H54 (cell line): ENCODE measurements around the gene SGTA.

Experiments used
- DNase-seq: peaks from one replicate; pipeline ENCODE4 v3.0.0; 2011; ENCODE audit warnings: low spot score, mixed read lengths; ENCODE audit not compliant: insufficient read length
- FAIRE-seq: peaks from 3 replicates; lab custom pipeline; 2011; peaks lifted over from hg19 to GRCh38; lab: Jason Lieb, UNC
- POLR2A ChIP-seq: IDR thresholded peaks from 2 replicates; pipeline ENCODE4 v1.6.1; 2011; ENCODE audit warnings: low read depth, mild to moderate bottlenecking, low read length

The SGTA gene

GRCh38 chr19:2813235-2814160, 30.4 kb upstream of the SGTA start:
- no peak for TF ChIP-seq POLR2A
- DNase-seq (no peak), FAIRE-seq (no peak)

DNA sequence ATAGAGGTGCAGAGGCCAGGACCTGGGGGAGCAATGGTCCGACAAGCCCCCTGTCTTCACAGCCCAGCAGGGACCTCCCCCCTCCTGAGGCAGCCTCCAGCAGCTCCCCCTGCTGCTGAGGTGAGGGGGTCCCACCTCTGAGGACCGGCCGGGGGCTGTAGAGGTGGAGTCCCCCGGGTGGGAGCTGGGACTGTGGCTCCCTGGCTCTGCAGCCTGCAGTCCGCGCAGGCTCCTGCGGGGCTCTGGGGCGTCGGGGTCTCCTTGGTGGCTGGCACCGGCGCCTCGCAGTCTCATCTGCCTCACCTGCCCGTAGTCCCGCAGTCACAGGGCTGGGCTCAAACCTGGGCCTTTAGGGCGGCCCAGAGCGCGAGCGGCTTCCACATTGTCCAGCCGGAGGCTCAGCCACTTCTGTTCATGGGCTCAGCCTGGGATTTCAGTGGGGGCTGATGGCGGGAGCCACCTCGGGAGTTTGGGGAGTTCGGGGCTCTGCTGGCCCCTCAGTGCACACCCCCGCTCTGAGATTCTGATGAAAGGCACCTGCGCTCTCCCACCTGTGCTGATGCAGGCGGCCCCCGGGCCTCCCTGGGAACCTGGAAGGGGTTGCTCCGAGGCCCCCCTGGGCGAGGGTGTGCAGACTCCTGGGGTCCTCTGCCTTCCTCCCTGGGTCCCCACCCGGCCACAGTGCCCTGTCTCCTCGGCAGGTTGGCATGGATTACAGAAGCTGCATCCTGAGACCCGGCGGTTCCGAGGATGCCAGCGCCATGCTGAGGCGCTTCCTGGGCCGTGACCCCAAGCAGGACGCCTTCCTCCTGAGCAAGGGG, 29.6 kb upstream of the SGTA start:
- DNase-seq (no peak), FAIRE-seq (no peak)
- no peak for TF ChIP-seq POLR2A

DNA sequence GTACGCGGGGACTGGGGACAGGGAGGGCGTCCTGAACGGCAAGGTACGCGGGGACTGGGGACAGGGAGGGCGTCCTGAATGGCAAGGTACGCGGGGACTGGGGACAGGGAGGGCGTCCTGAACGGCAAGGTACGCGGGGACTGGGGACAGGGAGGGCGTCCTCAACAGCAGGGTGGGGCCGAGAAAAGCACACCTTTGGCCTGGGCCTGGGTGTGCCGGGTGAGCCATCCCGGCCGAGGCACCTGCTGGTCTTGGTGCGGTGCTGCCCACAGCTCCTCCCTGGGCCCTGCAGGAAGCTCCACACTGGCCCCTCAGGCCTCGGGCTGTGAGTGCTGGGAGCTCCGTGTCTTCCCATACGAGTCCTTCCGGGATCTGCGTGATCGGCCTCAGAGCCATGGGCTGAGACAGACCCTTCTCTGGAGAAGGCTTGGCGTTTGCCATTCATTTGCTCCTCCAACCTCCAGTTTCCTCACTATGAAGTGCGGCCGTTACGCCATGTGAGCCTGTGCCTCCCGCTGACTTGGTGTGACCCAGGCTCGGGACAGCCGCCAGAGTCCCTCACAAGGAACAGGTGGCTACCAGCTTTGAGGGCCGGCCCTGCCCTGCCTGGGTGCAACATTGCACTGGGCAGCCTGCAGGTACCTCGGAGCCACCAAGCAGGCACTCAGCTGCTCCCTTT, 28.8 kb upstream of the SGTA start:
- TF ChIP-seq POLR2A, result no peak
- DNase-seq (no peak), FAIRE-seq (no peak)

DNA sequence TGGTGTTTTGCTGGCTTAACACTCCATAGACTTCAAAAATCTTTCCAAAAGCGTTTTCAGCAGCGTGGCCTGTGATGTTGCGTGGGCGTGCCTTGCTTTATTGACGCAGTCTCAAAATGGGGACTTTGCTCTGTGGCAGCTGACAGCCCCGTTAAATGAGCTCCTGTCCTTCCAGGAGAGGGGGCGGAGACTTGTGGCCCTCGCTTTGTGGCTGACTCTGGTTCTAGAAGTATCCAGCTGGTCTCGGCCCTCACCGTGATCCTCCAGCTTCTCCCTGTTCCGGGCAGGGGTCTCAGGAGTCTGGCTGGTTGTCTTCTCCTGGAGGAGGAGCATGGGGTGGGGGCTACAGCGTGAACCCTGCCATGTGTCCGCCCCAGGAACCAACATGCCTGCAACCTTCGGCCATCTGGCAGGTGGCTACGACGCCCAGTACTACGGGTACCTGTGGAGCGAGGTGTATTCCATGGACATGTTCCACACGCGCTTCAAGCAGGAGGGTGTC, 28.2 kb upstream of the SGTA start:
- FAIRE-seq, result no peak
- no peak for TF ChIP-seq POLR2A
- no peak for DNase-seq

DNA sequence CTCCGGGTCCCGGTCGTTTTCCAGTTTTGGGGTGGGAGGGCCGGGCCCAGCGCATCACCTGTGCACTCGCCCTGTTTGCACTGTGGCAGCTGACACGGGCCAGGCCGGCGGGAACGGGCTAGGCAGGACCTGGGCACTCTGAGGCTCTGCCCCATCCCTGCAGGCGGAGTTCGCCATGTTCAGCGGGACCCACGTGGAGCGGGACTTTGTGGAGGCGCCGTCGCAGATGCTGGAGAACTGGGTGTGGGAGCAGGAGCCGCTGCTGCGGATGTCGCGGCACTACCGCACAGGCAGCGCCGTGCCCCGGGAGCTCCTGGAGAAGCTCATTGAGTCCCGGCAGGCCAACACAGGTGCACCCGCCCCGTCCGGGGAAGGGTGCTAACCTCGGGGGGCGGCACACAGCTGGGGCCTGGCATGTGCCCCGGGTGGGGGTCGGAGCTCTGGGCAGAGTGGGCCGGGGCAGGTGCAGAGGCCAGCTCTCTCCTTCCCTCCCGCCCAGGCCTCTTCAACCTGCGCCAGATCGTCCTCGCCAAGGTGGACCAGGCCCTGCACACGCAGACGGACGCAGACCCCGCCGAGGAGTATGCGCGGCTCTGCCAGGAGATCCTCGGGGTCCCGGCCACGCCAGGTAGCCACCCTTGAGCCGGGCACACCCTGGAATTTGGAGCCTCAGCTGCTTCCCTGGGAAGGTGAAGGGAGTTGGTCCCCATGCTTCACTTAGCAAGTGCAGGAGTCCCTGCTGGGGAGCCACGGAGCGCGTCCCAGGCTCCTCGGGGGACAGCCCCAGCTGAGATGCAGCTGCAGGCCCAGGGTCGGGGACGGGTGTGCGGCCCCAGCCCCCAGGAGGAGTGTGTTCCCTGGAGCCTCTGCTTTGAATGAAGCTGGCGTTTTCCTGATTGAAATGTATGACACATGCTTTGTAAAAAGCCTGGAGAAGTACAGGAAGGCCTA, 27.3 kb upstream of the SGTA start:
- TF ChIP-seq POLR2A, result no peak
- no peak for FAIRE-seq

DNA sequence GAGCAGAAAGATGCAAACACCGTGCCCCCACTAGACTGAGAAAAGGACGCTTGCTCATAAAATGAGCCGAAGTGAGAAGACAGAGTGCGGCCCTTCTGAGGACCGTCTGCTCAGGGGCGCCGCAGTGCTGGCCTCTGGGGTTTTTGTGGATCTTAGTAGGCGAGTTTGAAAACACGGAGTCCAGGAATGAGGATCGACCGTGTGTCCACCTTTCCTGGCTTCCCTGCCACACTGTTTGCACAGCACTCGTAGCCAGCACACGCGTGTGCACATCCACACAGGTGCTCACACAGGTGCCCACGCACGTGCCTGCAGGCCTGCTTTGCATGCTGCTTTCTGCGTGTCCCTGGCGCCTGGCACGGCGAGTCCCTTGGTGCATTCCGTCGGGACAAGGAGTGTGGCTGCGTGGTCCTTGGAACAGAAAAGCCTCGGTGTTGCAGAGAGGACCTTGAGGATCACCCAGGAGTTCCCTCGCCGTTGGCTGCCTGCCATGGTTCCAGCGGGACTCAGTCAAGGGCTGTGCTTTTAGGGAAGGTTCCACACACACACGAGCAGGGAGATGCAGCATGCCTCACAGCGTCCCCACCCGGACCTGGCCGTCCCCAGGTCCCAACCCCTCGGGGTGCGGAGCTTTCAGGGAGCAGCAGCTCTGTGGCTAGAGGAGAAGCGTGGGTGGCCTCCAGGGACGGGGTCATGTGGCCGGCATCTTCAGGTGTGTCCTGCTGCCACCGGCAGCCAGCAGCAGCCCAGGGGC, 26.5 kb upstream of the SGTA start:
- no peak for DNase-seq
- no peak for FAIRE-seq

More for the DNA sequence above, 27.3 kb upstream of the SGTA start:
- no peak for DNase-seq

DNA sequence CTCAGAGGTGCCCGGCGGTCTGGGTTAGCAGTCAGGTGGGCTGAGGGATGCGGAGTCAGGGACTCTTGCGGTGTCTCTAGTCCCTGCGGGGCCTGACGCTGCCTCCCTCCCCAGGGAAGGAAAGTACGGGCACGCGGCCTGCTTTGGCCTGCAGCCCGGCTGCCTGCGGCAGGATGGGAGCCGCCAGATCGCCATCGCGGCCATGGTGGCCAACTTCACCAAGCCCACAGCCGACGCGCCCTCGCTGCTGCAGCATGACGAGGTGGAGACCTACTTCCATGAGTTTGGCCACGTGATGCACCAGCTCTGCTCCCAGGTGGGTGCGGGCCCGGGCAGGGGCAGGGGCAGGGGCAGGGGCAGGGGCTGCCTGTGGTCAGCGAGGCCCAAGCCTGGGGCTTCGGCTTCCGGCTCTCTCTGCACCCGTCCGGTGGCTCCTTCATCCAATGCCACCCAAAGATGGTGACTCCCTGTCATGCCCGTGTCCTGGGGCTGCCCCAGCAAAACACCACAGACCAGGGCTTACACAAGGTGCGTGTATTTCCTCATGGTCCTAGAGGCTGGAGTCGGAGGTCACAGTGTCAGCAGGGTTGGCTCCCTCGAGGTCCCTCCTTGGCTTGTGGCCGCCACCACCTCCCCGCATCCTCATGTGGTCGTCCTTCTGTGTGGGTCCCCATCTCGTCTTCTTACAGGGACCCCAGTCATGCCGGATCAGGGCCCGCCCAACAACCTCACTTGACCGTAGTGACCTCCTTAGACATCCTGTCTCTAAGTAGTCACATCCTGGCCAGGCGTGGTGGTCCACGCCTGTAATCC, 25.3 kb upstream of the SGTA start:
- no peak for TF ChIP-seq POLR2A
- DNase-seq (no peak), FAIRE-seq (no peak)

More for the DNA sequence above, 26.5 kb upstream of the SGTA start:
- TF ChIP-seq POLR2A, result no peak

DNA sequence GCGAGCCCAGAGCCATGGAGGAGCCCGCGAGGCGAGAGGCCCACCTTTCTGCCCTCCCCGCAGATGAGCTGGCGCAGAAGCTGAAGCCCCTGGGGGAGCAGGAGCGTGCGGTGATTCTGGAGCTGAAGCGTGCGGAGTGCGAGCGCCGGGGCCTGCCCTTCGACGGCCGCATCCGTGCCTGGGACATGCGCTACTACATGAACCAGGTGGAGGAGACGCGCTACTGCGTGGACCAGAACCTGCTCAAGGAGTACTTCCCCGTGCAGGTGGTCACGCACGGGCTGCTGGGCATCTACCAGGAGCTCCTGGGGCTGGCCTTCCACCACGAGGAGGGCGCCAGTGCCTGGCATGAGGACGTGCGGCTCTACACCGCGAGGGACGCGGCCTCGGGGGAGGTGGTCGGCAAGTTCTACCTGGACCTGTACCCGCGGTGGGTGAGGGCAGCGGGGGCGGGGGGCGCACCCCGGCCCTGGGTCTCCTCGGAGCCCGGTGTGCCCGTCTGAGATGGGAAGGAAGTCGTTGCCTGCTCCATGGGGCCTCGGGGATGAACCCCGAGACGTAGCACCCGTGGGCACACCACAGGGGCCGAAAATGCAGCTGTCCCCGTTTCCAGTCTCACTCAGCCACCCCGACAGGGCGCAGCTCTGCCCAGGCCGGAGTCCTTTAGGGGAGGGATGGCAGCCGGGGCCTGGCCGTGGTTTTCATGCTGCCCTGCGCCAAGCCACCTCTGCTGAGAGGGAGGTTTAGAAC, 24.5 kb upstream of the SGTA start:
- no peak for FAIRE-seq
- DNase-seq, result no peak
- TF ChIP-seq POLR2A, result no peak

GRCh38 chr19:2806736-2807378, 23.8 kb upstream of the SGTA start:
- DNase-seq (no peak), FAIRE-seq (no peak)
- TF ChIP-seq POLR2A, result no peak

GRCh38 chr19:2805991-2806649, 23.0 kb upstream of the SGTA start:
- no peak for TF ChIP-seq POLR2A
- DNase-seq (no peak), FAIRE-seq (no peak)
